ENCODE data around the gene HDDC3. TPM values are rescaled to one million over a fixed set of nuclear protein-coding genes. Genes with fewer than 3 reads are reported as not detected.
A peak's percentile ranks its signal among the peaks of the same experiment; 100 is the strongest.

Gene HDDC3
- total RNA-seq, 2 experiments from 2014 or later, result 31.8 to 38.6 TPM

DNA sequence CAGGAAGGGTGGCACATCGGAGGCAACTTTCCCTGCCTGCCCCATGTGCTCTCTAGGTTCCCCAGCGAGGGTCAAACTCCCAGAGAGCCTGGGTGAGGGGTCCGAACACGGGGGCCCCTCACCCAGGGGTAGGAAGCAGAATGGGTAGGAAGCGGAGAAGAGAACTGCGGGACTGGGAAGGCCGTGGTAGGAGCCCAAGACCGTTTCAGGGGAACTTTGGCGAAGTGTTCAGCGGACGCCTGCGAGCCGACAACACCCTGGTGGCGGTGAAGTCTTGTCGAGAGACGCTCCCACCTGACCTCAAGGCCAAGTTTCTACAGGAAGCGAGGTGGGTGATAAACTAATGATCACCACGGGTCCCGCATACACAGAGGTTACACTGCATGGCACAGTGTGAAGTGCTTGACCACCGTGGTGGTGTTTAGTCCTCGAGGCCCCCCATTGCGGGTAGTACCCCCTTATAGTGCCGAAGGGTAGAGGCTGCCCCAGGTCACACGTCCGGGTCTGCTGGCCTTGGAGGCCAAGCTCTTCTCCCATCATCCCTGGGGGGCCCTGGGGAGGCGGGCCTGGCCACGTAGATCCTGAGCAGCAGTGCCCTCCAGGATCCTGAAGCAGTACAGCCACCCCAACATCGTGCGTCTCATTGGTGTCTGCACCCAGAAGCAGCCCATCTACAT is 39.7 kb downstream of the HDDC3 start:
- Histone ChIP-seq H3K4me3 (ENCODE audit: low read depth, low read length, poor library complexity, severe bottlenecking) (peak overlapping the region; percentile 74), H3K27ac (ENCODE audit: low read depth, low read length, poor library complexity, severe bottlenecking) (no peak overlapping the region), H3K9me2 (ENCODE audit: insufficient read depth, low read length) (no peaks in the 10 kb centered on the region), H3K79me2 (ENCODE audit: insufficient read depth, low read depth, low read length) (no peaks in the 10 kb centered on the region), H4K20me1 (ENCODE audit: insufficient read depth, low read length) (no peaks in the 10 kb centered on the region), H3K9me3 (ENCODE audit: low read length) (no peaks in the 10 kb centered on the region), H2AFZ (ENCODE audit: low read length) (no peak overlapping the region), H3K4me2 (ENCODE audit: low read length) (peak overlapping the region; percentile 68; the same call in 1 of the 2 replicates), H3K4me1 (ENCODE audit: insufficient read depth, low read length, poor library complexity, severe bottlenecking) (peaks cover 17% of the 10 kb centered on the region), H3K36me3 (ENCODE audit: insufficient read depth, low read length) (peaks cover 4% of the 10 kb centered on the region; the same call in 1 of the 2 replicates)
- no TSS peak for BruUV-seq (replicated peaks)
- intact Hi-C loops (cut with micrococcal nuclease; ENCODE audit: unreplicated experiment), result no loop called here
- ChIA-PET CTCF (ENCODE audit: unreplicated experiment) (interaction anchor here (0.6 to 1.2 kb wide), 3 partner anchors 38 to 243 kb away, joined by 3 to 5 read pairs (median 3); no protein-coding TSS in a partner anchor), POLR2A (interaction anchor here (0.7 kb wide), 2 partner anchors 38 to 44 kb away, joined by 3 read pairs; no protein-coding TSS in a partner anchor)
- TF ChIP-seq CTCF (conservative IDR thresholded peaks at IDR 0.05; ENCODE audit: low read length), result no peak
- no peak for TF ChIP-seq EZH2phosphoT487 (IDR thresholded peaks at IDR 0.05; ENCODE audit: borderline replicate concordance, low read depth, low read length)
- no peak for DNase-seq (ENCODE audit: low spot score)

DNA sequence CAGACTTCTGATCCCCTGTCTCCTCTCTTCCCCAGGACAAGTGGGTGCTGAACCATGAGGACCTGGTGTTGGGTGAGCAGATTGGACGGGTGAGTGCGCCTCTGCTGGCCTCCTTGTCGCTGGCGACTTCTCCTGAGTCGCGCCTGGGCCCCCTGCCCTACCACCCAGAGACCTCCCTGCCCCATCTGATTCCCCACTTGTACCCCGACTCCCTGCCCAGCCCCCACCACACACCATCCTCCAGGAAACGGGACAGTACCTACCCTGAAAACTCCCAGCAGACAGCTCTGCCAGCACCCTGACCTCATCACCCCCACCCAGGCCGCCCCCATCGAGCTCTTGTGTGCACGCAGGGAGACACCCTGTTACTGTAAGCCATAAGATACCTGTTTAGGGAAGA is 40.3 kb downstream of the HDDC3 start:
- Histone ChIP-seq H2AFZ (ENCODE audit: low read length) (no peak overlapping the region), H3K4me1 (ENCODE audit: insufficient read depth, low read length, poor library complexity, severe bottlenecking) (peaks cover 11% of the 10 kb centered on the region), H4K20me1 (ENCODE audit: insufficient read depth, low read length) (no peaks in the 10 kb centered on the region), H3K4me3 (ENCODE audit: low read depth, low read length, poor library complexity, severe bottlenecking) (no peak overlapping the region), H3K27ac (ENCODE audit: low read depth, low read length, poor library complexity, severe bottlenecking) (no peak overlapping the region), H3K36me3 (ENCODE audit: insufficient read depth, low read length) (peaks cover 4% of the 10 kb centered on the region; the same call in 1 of the 2 replicates), H3K79me2 (ENCODE audit: insufficient read depth, low read depth, low read length) (no peaks in the 10 kb centered on the region), H3K4me2 (ENCODE audit: low read length) (no peak overlapping the region), H3K9me3 (ENCODE audit: low read length) (no peaks in the 10 kb centered on the region), H3K9me2 (ENCODE audit: insufficient read depth, low read length) (no peaks in the 10 kb centered on the region)
- no peak for TF ChIP-seq EZH2phosphoT487 (IDR thresholded peaks at IDR 0.05; ENCODE audit: borderline replicate concordance, low read depth, low read length)
- no peak for TF ChIP-seq CTCF (conservative IDR thresholded peaks at IDR 0.05; ENCODE audit: low read length)
- CTCF ChIA-PET (ENCODE audit: unreplicated experiment), result no interaction called here
- intact Hi-C loops (cut with micrococcal nuclease; ENCODE audit: unreplicated experiment), result no loop called here
- no peak for DNase-seq (ENCODE audit: low spot score)
- POLR2A ChIA-PET, result no interaction called here
- BruUV-seq (replicated peaks), result no TSS peak

GRCh38 chr15:90891346-90891949 is 40.9 kb downstream of the HDDC3 start:
- Histone ChIP-seq H3K27ac (ENCODE audit: low read depth, low read length, poor library complexity, severe bottlenecking) (no peak overlapping the region), H3K4me1 (ENCODE audit: insufficient read depth, low read length, poor library complexity, severe bottlenecking) (peaks cover 5% of the 10 kb centered on the region), H4K20me1 (ENCODE audit: insufficient read depth, low read length) (no peaks in the 10 kb centered on the region), H3K4me3 (ENCODE audit: low read depth, low read length, poor library complexity, severe bottlenecking) (no peak overlapping the region), H3K4me2 (ENCODE audit: low read length) (no peak overlapping the region), H3K9me2 (ENCODE audit: insufficient read depth, low read length) (no peaks in the 10 kb centered on the region), H3K36me3 (ENCODE audit: insufficient read depth, low read length) (peaks cover 4% of the 10 kb centered on the region; the same call in 1 of the 2 replicates), H3K9me3 (ENCODE audit: low read length) (no peaks in the 10 kb centered on the region), H2AFZ (ENCODE audit: low read length) (no peak overlapping the region), H3K79me2 (ENCODE audit: insufficient read depth, low read depth, low read length) (no peaks in the 10 kb centered on the region)
- DNase-seq (ENCODE audit: low spot score), result no peak
- intact Hi-C loops (cut with micrococcal nuclease; ENCODE audit: unreplicated experiment), result no loop called here
- CTCF ChIA-PET (ENCODE audit: unreplicated experiment), result interaction anchor here (0.6 kb wide), 1 partner anchor 250 kb away, joined by 3 read pairs; no protein-coding TSS in a partner anchor
- POLR2A ChIA-PET, result interaction anchor here (0.6 to 1.1 kb wide), 2 partner anchors 52 to 119 kb away, joined by 3 read pairs; no protein-coding TSS in a partner anchor
- TF ChIP-seq EZH2phosphoT487 (IDR thresholded peaks at IDR 0.05; ENCODE audit: borderline replicate concordance, low read depth, low read length), result no peak
- no peak for TF ChIP-seq CTCF (conservative IDR thresholded peaks at IDR 0.05; ENCODE audit: low read length)
- BruUV-seq (replicated peaks), result no TSS peak
